ENCODE data around the gene SPI1. TPM values are rescaled to one million over a fixed set of nuclear protein-coding genes. Genes with fewer than 3 reads are reported as not detected.

Gene SPI1
- total RNA-seq, 1 experiment from 2014 or later: not detected

GRCh38 chr11:47353978-47354774 is 24.2 kb downstream of the SPI1 start:
- Histone ChIP-seq H3K27me3 (replicated peaks) (no peaks in the 10 kb centered on the region), H3K27ac (no peak overlapping the region), H3K36me3 (no peaks in the 10 kb centered on the region), H3K9me3 (replicated peaks) (no peaks in the 10 kb centered on the region), H3K4me1 (replicated peaks) (peaks cover 9% of the 10 kb centered on the region), H3K4me3 (no peak overlapping the region)
- DNase-seq (ENCODE audit: low read depth in 1 of 2, low spot score in 2 of 2): no peak

GRCh38 chr11:47352556-47352955 is 25.8 kb downstream of the SPI1 start, which contains the start of gene MYBPC3:
MYBPC3 (minus strand) TSS chr11:47352702; CDS start chr11:47352647, 55 bp downstream.
- Histone ChIP-seq H3K36me3 (no peaks in the 10 kb centered on the region), H3K4me1 (replicated peaks) (peaks cover 9% of the 10 kb centered on the region), H3K4me3 (no peak within 1 kb of the TSS), H3K27me3 (replicated peaks) (no peaks in the 10 kb centered on the region), H3K9me3 (replicated peaks) (no peaks in the 10 kb centered on the region), H3K27ac (no peak within 1 kb of the TSS)
- DNase-seq (ENCODE audit: low read depth in 1 of 2, low spot score in 2 of 2): no peak

DNA sequence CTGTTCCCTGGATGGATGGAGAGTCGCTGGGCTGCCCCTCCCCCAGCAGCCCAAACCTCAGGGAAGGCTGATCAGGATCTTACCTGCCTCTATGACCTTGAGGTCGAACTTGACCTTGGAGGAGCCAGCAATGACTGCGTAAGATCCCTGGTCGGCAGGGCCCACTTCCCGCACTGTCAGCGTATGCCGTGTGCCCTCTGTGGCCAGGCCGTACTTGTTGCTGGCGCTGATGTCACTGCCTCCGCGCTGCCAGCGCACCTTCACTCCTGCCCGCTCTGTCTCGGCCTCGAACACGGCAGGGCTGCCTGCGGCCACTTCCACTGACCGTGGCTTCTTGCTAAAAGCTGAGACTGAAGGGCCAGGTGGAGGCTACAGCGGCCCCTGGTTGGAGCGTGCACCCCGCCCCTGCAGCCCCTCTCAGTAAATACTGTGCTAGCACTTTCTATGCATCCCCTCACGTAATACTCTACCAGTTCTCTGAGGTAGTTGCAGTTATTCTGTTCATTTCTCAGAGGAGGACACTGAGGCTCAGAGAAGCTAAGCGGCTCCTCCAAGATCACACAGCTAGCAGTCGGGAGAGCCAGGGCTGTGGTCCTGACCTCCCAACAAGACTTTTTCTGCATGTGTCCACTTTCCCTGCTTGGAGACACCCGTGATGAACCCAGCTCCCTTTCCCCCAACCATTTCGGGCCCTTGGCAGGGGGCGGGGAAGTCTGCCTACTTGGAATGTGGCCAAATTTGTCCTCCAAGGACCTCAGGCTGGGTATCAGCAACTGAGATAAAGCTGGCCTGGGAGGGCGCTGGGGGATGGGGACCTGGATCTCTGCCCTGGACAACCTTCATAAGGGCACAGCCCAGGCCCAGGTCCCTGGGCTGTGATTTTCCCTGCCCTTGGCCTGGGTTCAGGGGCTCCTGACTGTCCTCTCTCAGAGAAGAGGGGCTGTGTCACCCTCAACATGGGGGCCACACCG is 26.9 kb downstream of the SPI1 start:
- DNase-seq (ENCODE audit: low read depth in 1 of 2, low spot score in 2 of 2): no peak

GRCh38 chr11:47350315-47350714 is 28.0 kb downstream of the SPI1 start:
- H3K27me3 ChIP-seq (replicated peaks): no peaks in the 10 kb centered on the region
- peaks cover 3% of the 10 kb centered on the region for H3K4me1 ChIP-seq (replicated peaks)
- no peak overlapping the region for H3K4me3 ChIP-seq
- H3K9me3 ChIP-seq (replicated peaks): no peaks in the 10 kb centered on the region
- H3K27ac ChIP-seq: no peak overlapping the region
- H3K36me3 ChIP-seq: no peaks in the 10 kb centered on the region
- DNase-seq (ENCODE audit: low read depth in 1 of 2, low spot score in 2 of 2): no peak

More for the DNA sequence above, 26.9 kb downstream of the SPI1 start:
- Histone ChIP-seq H3K36me3 (no peaks in the 10 kb centered on the region), H3K4me1 (replicated peaks) (peaks cover 9% of the 10 kb centered on the region), H3K4me3 (no peak overlapping the region), H3K27ac (no peak overlapping the region), H3K27me3 (replicated peaks) (no peaks in the 10 kb centered on the region), H3K9me3 (replicated peaks) (no peaks in the 10 kb centered on the region)

- no peaks in the 10 kb centered on the region for H3K4me1 ChIP-seq (replicated peaks)
- H3K4me3 ChIP-seq: no peak overlapping the region
- DNase-seq (ENCODE audit: low read depth in 1 of 2, low spot score in 2 of 2): no peak
- H3K27ac ChIP-seq: no peak overlapping the region
- no peaks in the 10 kb centered on the region for H3K27me3 ChIP-seq (replicated peaks)
- H3K36me3 ChIP-seq: no peaks in the 10 kb centered on the region
- no peaks in the 10 kb centered on the region for H3K9me3 ChIP-seq (replicated peaks)
These were observed 28.7 kb downstream of the SPI1 start for GRCh38 chr11:47349521-47350095.

- Histone ChIP-seq H3K4me3 (no peak overlapping the region), H3K27ac (no peak overlapping the region), H3K27me3 (replicated peaks) (peaks cover 5% of the 10 kb centered on the region; the same call in 1 of the 2 replicates), H3K9me3 (replicated peaks) (no peaks in the 10 kb centered on the region), H3K4me1 (replicated peaks) (no peaks in the 10 kb centered on the region), H3K36me3 (no peaks in the 10 kb centered on the region)
- DNase-seq (ENCODE audit: low read depth in 1 of 2, low spot score in 2 of 2): no peak
These were observed 29.5 kb downstream of the SPI1 start for GRCh38 chr11:47348859-47349258.

GRCh38 chr11:47348131-47348802 is 30.1 kb downstream of the SPI1 start:
- Histone ChIP-seq H3K36me3 (no peaks in the 10 kb centered on the region), H3K27ac (no peak overlapping the region), H3K4me1 (replicated peaks) (no peaks in the 10 kb centered on the region), H3K9me3 (replicated peaks) (no peaks in the 10 kb centered on the region), H3K27me3 (replicated peaks) (peaks cover 5% of the 10 kb centered on the region; the same call in 1 of the 2 replicates), H3K4me3 (no peak overlapping the region)
- no peak for DNase-seq (ENCODE audit: low read depth in 1 of 2, low spot score in 2 of 2)

DNA sequence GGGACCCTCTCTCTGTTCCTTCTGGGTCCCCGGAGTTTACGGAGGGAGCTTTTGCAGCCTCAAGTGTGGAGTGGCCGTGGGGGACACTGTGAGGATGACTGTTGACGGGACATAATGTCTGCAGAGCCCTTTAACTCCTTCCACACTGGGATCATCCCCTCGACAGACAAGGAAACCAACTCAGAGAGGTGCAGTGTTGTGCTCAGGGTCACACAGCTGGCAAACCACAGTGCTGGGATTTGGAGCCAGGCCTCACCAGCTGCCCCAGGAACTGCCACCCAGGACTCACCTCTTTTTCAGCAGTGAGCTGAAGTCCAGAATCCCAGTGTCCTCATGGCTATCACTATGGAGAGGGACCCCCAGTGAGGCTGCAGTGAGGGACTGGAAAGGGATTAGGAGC is 31.2 kb downstream of the SPI1 start:
- H3K9me3 ChIP-seq (replicated peaks): no peaks in the 10 kb centered on the region
- no peak overlapping the region for H3K27ac ChIP-seq
- H3K4me3 ChIP-seq: no peak overlapping the region
- no peaks in the 10 kb centered on the region for H3K36me3 ChIP-seq
- peaks cover 5% of the 10 kb centered on the region; the same call in 1 of the 2 replicates for H3K27me3 ChIP-seq (replicated peaks)
- DNase-seq (ENCODE audit: low read depth in 1 of 2, low spot score in 2 of 2): peak in 1 of 2 experiments; percentile 28
- no peaks in the 10 kb centered on the region for H3K4me1 ChIP-seq (replicated peaks)

GRCh38 chr11:47345890-47346563 is 32.3 kb downstream of the SPI1 start:
- Histone ChIP-seq H3K27me3 (replicated peaks) (peaks cover 5% of the 10 kb centered on the region; the same call in 1 of the 2 replicates), H3K4me3 (no peak overlapping the region), H3K27ac (no peak overlapping the region), H3K4me1 (replicated peaks) (no peaks in the 10 kb centered on the region), H3K36me3 (no peaks in the 10 kb centered on the region), H3K9me3 (replicated peaks) (no peaks in the 10 kb centered on the region)
- no peak for DNase-seq (ENCODE audit: low read depth in 1 of 2, low spot score in 2 of 2)

DNA sequence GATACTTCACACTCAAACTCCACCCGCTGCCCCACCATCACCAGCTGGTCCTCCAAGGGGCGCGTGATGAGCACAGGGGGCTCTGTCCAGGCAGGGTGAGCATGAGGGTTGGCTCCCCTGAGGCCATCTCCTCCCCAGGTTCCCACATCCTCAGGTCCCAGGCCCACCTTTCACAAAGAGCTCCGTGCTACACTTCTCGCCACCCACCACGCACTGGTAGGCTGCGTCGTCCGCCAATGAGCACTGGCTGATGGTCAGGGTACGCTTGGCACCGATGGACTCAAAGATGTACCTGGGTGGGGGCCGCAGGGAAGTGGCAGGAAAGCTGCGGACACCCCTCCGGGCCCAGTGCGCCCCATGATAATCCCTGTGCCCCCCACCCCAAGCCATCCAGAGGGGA is 35.5 kb downstream of the SPI1 start:
- Histone ChIP-seq H3K4me1 (replicated peaks) (no peaks in the 10 kb centered on the region), H3K9me3 (replicated peaks) (no peaks in the 10 kb centered on the region), H3K4me3 (no peak overlapping the region), H3K27me3 (replicated peaks) (peaks cover 5% of the 10 kb centered on the region; the same call in 1 of the 2 replicates), H3K27ac (no peak overlapping the region), H3K36me3 (no peaks in the 10 kb centered on the region)
- DNase-seq (ENCODE audit: low read depth in 1 of 2, low spot score in 2 of 2): peak in 1 of 2 experiments; percentile 33

DNA sequence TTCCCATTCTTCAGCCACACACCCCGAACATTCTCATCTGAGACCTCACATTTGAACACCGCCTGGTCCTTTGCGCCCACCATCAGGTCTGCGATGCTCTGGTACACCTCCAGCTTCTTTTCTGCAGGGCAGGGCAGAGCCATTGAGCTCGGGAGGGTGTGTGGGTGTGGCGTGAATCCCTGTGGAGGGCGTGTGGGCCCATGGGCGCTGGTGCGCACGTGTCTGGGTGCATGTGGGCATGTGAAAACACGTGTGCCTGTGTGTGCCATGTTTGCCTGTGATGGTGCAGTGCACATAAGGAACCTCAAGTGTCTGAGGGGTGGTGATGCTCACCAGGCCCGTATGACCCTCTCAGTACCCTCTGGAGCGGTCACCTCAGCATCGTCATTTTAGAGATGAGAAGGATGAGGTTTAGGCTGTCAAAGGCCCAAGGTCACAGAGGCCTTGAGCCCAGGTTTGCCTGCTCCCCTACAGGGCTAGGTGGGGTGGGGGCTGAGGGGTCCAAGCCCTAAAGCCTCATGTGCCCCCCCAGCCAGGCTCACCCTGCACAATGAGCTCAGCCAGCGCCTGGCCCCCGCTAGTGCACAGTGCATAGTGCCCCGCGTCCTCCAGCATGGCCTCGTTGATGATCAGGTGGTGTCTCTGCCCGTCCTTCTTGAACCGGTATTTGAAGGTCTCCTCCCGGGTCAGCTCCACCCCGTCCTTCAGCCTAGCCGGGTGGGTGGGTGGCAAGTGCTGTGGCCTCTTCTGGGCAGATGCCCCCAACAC is 36.1 kb downstream of the SPI1 start:
- no peak overlapping the region for H3K4me3 ChIP-seq
- no peaks in the 10 kb centered on the region for H3K9me3 ChIP-seq (replicated peaks)
- H3K36me3 ChIP-seq: no peaks in the 10 kb centered on the region
- peaks cover 5% of the 10 kb centered on the region; the same call in 1 of the 2 replicates for H3K27me3 ChIP-seq (replicated peaks)
- no peaks in the 10 kb centered on the region for H3K4me1 ChIP-seq (replicated peaks)
- H3K27ac ChIP-seq: no peak overlapping the region
- DNase-seq (ENCODE audit: low read depth in 1 of 2, low spot score in 2 of 2): peak in 1 of 2 experiments; percentile 40
